ENCODE measurements around the gene ELF2.
A peak's percentile ranks its signal among the peaks of the same experiment; 100 is the strongest.
"Not testable (repeated sequence)": the region's sequence is repeated elsewhere in the genome, so short reads cannot be mapped to it uniquely, and the experiment has no call there.

The ELF2 gene

GRCh38 chr4:139017861-139018260, 159.2 kb downstream of the ELF2 start:
- peak; percentile 36 to 53 for DNase-seq

DNA sequence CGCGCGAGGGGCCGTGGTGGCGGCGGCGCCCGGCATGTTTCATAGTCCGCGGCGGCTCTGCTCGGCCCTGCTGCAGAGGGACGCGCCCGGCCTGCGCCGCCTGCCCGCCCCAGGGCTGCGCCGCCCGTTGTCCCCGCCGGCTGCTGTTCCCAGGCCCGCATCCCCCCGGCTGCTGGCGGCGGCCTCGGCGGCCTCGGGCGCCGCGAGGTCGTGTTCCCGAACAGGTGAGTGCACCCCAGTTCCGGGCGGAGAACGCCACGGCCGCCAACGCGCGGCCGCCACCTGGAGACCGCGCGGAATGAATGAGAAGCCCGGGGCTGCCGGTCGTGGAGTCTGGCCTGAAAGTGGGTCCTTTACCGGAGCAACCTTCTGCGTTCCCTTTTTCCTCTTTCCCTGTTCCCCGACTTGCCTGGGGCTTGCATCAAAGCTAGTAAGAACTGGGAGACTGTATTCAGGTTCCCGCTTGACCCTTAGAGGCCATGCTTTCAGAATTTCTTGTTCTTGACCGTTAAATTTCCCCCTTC, 161.0 kb downstream of the ELF2 start:
- no peak for DNase-seq

GRCh38 chr4:139015269-139015947, 161.6 kb downstream of the ELF2 start, which contains the start of gene NOCT:
Gene NOCT, plus strand, starts transcription at chr4:139015781. Its CDS starts 201 bp downstream, at chr4:139015982.
- peak; percentile 80 to 81 for DNase-seq

- DNase-seq = peak; percentile 41 to 44
Measured at GRCh38 chr4:139014371-139015268, 162.4 kb downstream of the ELF2 start.

- no peak for DNase-seq
Measured at GRCh38 chr4:139011225-139011950, 165.6 kb downstream of the ELF2 start.

- DNase-seq = no peak
Measured at GRCh38 chr4:139009702-139010101, 167.3 kb downstream of the ELF2 start.

- not testable (repeated sequence) for DNase-seq
Measured at GRCh38 chr4:139008278-139008677, 168.7 kb downstream of the ELF2 start.

GRCh38 chr4:139007640-139008039, 169.4 kb downstream of the ELF2 start:
- no peak for DNase-seq
